ENCODE results near the gene ELOA2.
"Not testable (repeated sequence)": the region's sequence is repeated elsewhere in the genome, so short reads cannot be mapped to it uniquely, and the experiment has no call there.

ELOA2 gene

GRCh38 chr18:47020757-47021156 is 14.7 kb downstream of the ELOA2 start:
- not testable (repeated sequence) for DNase-seq (ENCODE audit: low read depth in 2 of 2)

GRCh38 chr18:47019870-47020269 is 15.6 kb downstream of the ELOA2 start:
- not testable (repeated sequence) for DNase-seq (ENCODE audit: low read depth in 2 of 2)

All from fibroblast of skin of left biceps (primary cell).